Myocyte (in vitro differentiated cells): ENCODE data around the gene OR10H4. TPM values are rescaled to one million over a fixed set of nuclear protein-coding genes. Genes with fewer than 3 reads are reported as not detected.
"Not testable (repeated sequence)": the region's sequence is repeated elsewhere in the genome, so short reads cannot be mapped to it uniquely, and the experiment has no call there.

Source experiments
- DNase-seq: peaks from one replicate; pipeline ENCODE4 v3.0.0-alpha.2; 2012; ENCODE audit warnings: low read depth
- polyA plus RNA-seq: library from polyadenylated mRNA; unstranded; fragments of >200 nt; gene quantifications from one replicate; pipeline ENCODE4 v1.2.1, GENCODE V29; 2012; ENCODE audit warnings: missing spikeins
- total RNA-seq: library from RNA; depleted of rRNA; stranded (reverse); fragments of >200 nt; gene quantifications from 2 replicates; pipeline ENCODE4 v1.2.3, GENCODE V29; 2014

Gene OR10H4, protein sequence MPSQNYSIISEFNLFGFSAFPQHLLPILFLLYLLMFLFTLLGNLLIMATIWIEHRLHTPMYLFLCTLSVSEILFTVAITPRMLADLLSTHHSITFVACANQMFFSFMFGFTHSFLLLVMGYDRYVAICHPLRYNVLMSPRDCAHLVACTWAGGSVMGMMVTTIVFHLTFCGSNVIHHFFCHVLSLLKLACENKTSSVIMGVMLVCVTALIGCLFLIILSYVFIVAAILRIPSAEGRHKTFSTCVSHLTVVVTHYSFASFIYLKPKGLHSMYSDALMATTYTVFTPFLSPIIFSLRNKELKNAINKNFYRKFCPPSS
- not detected in 2 replicates for total RNA-seq
- not detected for polyA plus RNA-seq

- DNase-seq, result no peak
Observed at GRCh38 chr19:15948223-15949058, at the start of gene OR10H4. TSS of gene OR10H4 (plus strand) at chr19:15949008. CDS start at chr19:15949008, 0 bp downstream.

GRCh38 chr19:15899561-15899960 lies 49.2 kb upstream of the OR10H4 start:
- DNase-seq, result not testable (repeated sequence)

- not testable (repeated sequence) for DNase-seq
Observed at GRCh38 chr19:15900032-15900431, 48.8 kb upstream of the OR10H4 start.

DNA sequence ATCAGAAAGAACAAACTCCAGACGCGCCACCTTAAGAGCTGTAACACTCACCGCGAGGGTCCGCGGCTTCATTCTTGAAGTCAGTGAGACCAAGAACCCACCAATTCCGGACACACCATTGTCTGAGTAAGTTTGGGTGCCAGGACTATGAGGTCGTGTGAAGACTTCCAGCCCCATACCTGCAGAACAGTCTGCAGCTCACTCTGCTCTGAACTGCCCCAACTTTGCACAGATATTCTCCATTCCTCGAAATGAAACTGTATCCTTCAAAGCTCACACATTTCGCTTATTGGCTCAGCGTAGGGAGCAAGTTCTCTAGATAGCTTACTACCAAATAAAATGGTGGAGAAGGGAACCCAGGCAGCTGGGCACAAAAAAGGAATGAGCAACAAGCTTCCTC lies 48.3 kb upstream of the OR10H4 start:
- no peak for DNase-seq

DNA sequence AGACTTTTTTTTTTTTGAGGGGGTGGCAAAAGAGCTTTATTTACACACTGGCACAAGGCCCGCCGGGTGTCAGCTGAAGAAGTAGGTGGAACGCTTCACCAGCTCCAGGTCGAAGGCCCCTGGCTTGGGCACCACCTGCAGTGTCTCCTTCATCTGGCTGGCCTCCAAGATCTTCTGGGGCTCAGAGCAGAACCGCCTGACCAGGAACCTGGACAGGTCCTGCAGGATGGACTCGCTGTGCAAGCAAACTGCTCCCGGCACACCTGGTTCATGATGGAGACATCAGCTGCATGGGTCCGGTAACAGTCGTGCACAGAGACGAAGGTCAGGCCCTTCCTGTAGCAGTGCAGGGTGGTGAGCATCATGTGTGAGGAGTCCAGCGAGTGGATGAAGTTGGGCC lies 46.6 kb upstream of the OR10H4 start:
- DNase-seq, result no peak

GRCh38 chr19:15902898-15903297 lies 45.9 kb upstream of the OR10H4 start:
- not testable (repeated sequence) for DNase-seq

DNA sequence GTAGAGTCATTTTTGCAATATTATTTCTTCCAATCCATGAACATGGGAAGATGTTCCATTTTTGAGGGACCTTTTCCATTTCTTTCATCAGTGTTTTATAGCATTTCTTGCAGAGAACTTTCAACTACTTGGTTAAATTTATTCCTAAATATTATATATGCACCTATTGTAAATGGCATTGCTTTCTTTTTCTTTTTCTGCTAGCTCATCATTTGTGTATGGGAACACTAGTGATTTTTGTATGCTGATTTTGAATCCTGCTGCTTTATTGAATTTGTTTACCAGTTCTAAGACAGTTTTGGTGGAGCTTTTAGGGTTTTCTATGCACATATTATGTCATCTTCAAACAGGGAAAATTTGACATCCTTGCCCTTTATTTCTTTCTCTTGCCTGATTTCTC lies 43.8 kb upstream of the OR10H4 start:
- DNase-seq, result no peak

GRCh38 chr19:15911599-15912235 lies 37.1 kb upstream of the OR10H4 start:
- DNase-seq, result no peak

DNA sequence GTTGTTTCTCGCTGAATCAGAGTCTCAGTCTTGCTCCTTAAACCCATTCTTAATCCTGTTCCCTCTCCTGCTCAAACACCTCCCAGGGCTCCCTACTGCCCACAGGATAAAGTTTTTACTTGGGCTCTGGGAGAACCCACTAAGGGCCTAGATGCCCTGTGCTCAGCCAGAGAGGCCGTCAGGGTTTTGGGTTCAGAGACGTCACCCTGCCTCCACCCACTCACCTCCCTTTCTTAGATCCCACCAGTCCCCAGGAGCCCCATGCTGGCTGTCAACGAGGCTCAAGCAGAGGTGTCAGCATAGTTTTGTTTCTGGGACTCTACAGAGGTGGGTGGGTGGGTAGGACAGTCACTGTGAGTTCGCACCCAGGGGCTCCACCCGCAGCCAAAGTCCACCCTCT lies 35.4 kb upstream of the OR10H4 start:
- DNase-seq, result no peak

- DNase-seq, result no peak
Observed at GRCh38 chr19:15913830-15914229, 35.0 kb upstream of the OR10H4 start.

GRCh38 chr19:15915109-15915508 lies 33.7 kb upstream of the OR10H4 start:
- no peak for DNase-seq

GRCh38 chr19:15919243-15919642 lies 29.6 kb upstream of the OR10H4 start:
- no peak for DNase-seq

DNA sequence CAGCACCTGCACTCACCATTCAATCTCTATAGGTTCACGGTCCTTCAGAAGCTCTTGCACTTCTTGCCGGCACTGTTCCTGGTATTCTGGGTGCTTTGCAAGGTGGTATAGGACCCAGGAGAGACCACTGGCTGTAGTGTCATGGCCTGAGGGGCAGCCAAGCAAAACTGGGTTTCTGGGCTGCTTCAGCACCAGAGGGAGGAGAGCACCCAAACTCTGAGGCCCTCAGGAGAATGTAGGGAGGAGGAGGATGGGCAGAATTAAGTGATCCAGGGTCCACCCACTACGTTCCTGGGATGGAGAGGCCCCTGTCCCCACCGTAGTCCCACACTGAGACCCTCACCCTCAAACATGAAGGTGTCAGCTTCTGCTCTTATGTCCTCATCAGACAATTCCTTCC lies 26.8 kb upstream of the OR10H4 start:
- DNase-seq, result no peak

- no peak for DNase-seq
Observed at GRCh38 chr19:15923702-15924101, 25.1 kb upstream of the OR10H4 start.

DNA sequence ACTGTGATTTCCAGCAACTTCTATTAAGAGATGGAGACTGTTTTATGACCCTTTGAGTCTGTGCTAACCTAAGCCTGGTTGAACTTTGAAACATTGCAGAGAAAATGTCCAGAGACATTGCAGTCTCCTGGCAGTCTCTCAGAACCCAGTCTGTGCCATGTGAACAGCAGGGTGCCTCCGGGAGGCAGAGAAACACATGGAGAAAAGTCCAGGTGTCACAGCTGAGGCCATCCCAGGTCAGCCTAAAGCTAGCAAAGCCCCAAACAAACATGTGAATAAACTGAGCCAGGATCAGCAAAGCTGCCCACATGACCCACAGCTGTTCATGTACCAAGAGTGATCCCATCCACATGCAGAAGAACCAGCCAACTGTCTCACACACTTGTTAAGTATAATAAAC lies 22.3 kb upstream of the OR10H4 start:
- no peak for DNase-seq

DNA sequence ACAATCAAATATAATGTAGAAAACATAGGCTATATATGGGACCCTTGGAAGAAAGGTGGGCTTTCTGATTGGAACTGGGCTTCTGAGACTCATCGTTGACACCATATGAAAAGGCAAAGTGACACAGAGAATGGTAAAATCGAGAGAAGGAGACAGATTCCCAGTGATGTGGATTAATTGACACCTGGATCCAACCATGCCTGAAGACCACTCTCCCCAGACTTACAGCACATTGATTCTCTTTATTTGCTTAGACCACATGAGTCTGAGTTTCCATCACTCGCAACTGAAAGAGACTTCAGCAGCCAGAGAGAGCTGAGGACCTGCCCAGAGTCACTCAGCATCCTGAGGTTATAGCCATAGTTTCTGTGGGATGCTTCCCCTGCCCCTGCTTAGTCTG lies 20.5 kb upstream of the OR10H4 start:
- DNase-seq, result no peak

- not testable (repeated sequence) for DNase-seq
Observed at GRCh38 chr19:15933761-15934331, 15.0 kb upstream of the OR10H4 start.

DNA sequence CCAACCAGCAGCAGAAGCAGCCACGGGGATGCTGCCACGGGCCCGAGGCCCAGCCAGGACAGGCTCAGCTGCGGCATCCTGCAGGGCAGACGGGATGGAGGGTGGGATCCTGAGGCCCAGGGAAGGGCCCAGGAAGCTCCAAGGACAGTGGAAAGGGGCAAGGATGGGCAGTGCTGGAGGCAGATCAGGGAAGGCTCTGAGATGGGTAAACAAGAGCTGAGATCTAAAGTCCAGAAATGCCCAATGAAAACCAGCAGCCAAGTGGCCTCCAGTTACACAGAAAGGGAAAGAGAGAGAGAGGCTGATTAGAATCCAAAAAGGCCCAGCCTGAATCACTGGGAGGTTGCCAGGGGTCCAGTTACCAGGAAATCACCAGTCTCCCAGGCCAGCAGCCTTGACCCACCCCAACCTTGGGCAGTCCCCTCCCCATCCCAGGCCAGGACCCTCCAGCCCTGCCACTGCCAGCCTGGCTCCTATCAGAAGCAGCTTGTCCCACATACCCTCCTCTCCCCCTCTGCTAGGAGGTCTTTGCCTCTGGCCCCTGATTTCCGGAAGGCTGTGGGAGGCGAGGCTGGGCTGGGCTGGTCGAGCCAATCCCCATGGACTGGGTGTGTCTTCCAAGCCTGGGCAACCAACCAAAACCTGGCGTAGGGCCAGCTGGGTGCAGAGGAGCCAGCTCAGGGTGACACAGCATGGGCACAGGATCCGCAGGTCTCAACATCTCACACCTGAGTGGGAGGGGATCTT lies 14.3 kb upstream of the OR10H4 start, which contains the start of gene CYP4F11:
TSS of gene CYP4F11 (minus strand) at position 198 of the 747 bp plus-strand sequence. CDS start at position 77, 121 bp downstream.
- peak; percentile 7 for DNase-seq

GRCh38 chr19:15935167-15935702 lies 13.6 kb upstream of the OR10H4 start:
- DNase-seq, result no peak

GRCh38 chr19:15936173-15936572 lies 12.6 kb upstream of the OR10H4 start:
- no peak for DNase-seq
